HepG2 (cell line): Measurements from ENCODE around the gene ESYT2. TPM values are rescaled to one million over a fixed set of nuclear protein-coding genes. Genes with fewer than 3 reads are reported as not detected.

Experiments
- ATAC-seq: fragments of 200-7000 bp; cut with Tn5 transposase; 3 replicates; pipeline ENCODE4 v1.9.1; 2020; ENCODE audit warnings: mild to moderate bottlenecking, moderate library complexity
- BruUV-seq: library from RNA; stranded (reverse); fragments of 400-500 nt; replicated peaks from 2 replicates; lab custom pipeline; 2021; lab: Mats Ljungman, UMichigan
- CTCF ChIA-PET: fragments of 300-600 bp; formaldehyde crosslinking; extraction: SDS; loops from one replicate; lab custom pipeline; 2021; ENCODE audit warnings: low total read pairs, inconsistent platforms, low intra/inter-chr PET ratio; lab: Yijun Ruan, JAX
- POLR2A ChIA-PET: fragments of 350-600 bp; sonication (Branson Sonifier 250); formaldehyde crosslinking; loops from one replicate; lab custom pipeline; 2020; ENCODE audit warnings: antibody characterized with exemption, inconsistent platforms; lab: Yijun Ruan, JAX
- DNase-seq: peaks from one replicate; pipeline ENCODE4 v3.0.0-alpha.2; 2015; ENCODE audit warnings: low spot score
- FAIRE-seq: peaks from 3 replicates; lab custom pipeline; 2011; peaks lifted over from hg19 to GRCh38; lab: Jason Lieb, UNC
- H2AFZ ChIP-seq: one replicate; pipeline ENCODE4 v1.6.1; 2011; ENCODE audit warnings: low read length, inconsistent platforms
- H3K27ac ChIP-seq: fragments of 300-600 bp; 3 replicates; pipeline ENCODE4 v1.8.0; 2011; ENCODE audit warnings: mixed run types, mild to moderate bottlenecking, mixed read lengths, low read length, inconsistent platforms; ENCODE audit not compliant: insufficient read depth; ENCODE audit errors: extremely low read length
- H3K27me3 ChIP-seq, 2 experiments: fragments of 200-600 bp in 1 of 2; 2 replicates in 1 of 2; 3 replicates in 1 of 2; pipeline versions ENCODE4 v1.6.0 to v1.8.0; 2011; ENCODE audit warnings: low read length in 2 of 2, mild to moderate bottlenecking in 2 of 2, moderate library complexity in 2 of 2, inconsistent platforms in 1 of 2; ENCODE audit not compliant: insufficient read depth in 2 of 2, control insufficient read depth in 1 of 2
- H3K36me3 ChIP-seq, 2 experiments: fragments of 200-600 bp in 1 of 2; replicated peaks in 1 of 2; 2 replicates in 1 of 2; 3 replicates in 1 of 2; pipeline versions ENCODE4 v1.5.1 to v1.8.0; 2011; ENCODE audit warnings: low read length in 2 of 2, inconsistent platforms in 1 of 2; ENCODE audit not compliant: insufficient read depth in 2 of 2, control insufficient read depth in 1 of 2
- H3K4me1 ChIP-seq: 2 replicates; pipeline ENCODE4 v1.5.1; 2012; ENCODE audit warnings: low read length, inconsistent platforms; ENCODE audit not compliant: insufficient read depth
- H3K4me2 ChIP-seq: 2 replicates; pipeline ENCODE4 v1.6.0; 2011; ENCODE audit warnings: low read depth, low read length, inconsistent platforms
- H3K4me3 ChIP-seq, 3 experiments: fragments of 200-600 bp in 1 of 3; sonication (generic), shearing (Covaris generic) in 1 of 3; replicated peaks in 1 of 3; 2 replicates each; pipeline ENCODE4 v1.5.1; 2011 to 2016; ENCODE audit warnings: low read length in 3 of 3, inconsistent platforms in 2 of 3, low read depth in 2 of 3, mild to moderate bottlenecking in 2 of 3, control low read depth in 1 of 3, mixed read lengths in 1 of 3; ENCODE audit not compliant: insufficient read depth in 1 of 3
- H3K79me2 ChIP-seq: one replicate; pipeline ENCODE4 v1.6.1; 2011; ENCODE audit warnings: low read length, inconsistent platforms; ENCODE audit not compliant: insufficient read depth
- H3K9ac ChIP-seq: 2 replicates; pipeline ENCODE4 v1.6.0; 2011; ENCODE audit warnings: mild to moderate bottlenecking, low read depth, low read length, inconsistent platforms; ENCODE audit not compliant: insufficient read depth
- H3K9me3 ChIP-seq: 2 replicates; pipeline ENCODE4 v1.5.1; 2012; ENCODE audit warnings: mild to moderate bottlenecking, low read length
- H4K20me1 ChIP-seq: 2 replicates; pipeline ENCODE4 v1.6.0; 2011; ENCODE audit warnings: inconsistent platforms, mild to moderate bottlenecking, low read length, moderate library complexity; ENCODE audit not compliant: insufficient read depth
- TRIM24 ChIP-seq: sonication (generic); formaldehyde crosslinking; IDR thresholded peaks from 2 replicates; pipeline ENCODE4 v1.8.0; 2022; ENCODE audit warnings: mild to moderate bottlenecking, missing genetic modification reagents
- ZNF558 ChIP-seq: sonication (generic); formaldehyde crosslinking; IDR thresholded peaks from 2 replicates; pipeline ENCODE4 v1.9.0; 2022; ENCODE audit warnings: mild to moderate bottlenecking, missing genetic modification reagents, borderline replicate concordance
- WGBS: methylation state at CpG from one replicate; pipeline ENCODE4 v1.1.6; 2017; ENCODE audit warnings: low lambda C conversion rate; 5-methylcytosine and 5-hydroxymethylcytosine counted together
- in situ Hi-C: cut with HindIII; loops from 2 replicates; pipeline ENCODE4 v1.10.0; 2017; ENCODE audit warnings: low pct_unique_long_range_greater_than_20kb; ENCODE audit not compliant: extremely low pct_ligation_motif_present
- intact Hi-C: fragments of 100-400 bp; cut with micrococcal nuclease; formaldehyde crosslinking; loops from one replicate; pipeline ENCODE4 v1.10.0; 2022; ENCODE audit not compliant: unreplicated experiment
- polyA plus RNA-seq, 8 experiments: library from polyadenylated mRNA; depleted of rRNA in 3 of 8; stranded (reverse) in 7 of 8; unstranded in 1 of 8; fragments of >200 nt; fragmentation: Illumina TruSeq in 4 of 8; extraction: Trizol in 4 of 8; gene quantifications; 2 replicates each; pipeline versions ENCODE4 v1.2.1 to v1.2.3, GENCODE V29; 2011 to 2016; ENCODE audit warnings: low read depth in 4 of 8, missing spikeins in 1 of 8, mixed read lengths in 1 of 8; ENCODE audit not compliant: insufficient read depth in 1 of 8
- total RNA-seq, 5 experiments: library from RNA; depleted of rRNA; stranded (reverse); fragments of >200 nt; fragmentation: Illumina TruSeq; extraction: Trizol; gene quantifications; 2 replicates each; pipeline ENCODE4 v1.2.3, GENCODE V29; 2016; ENCODE audit warnings: low read depth in 1 of 5
- TF ChIP-seq, protein P1 (sequence below): sonication (generic); formaldehyde crosslinking; IDR thresholded peaks from 2 replicates; pipeline ENCODE4 v1.5.0; 2020; ENCODE audit warnings: mild to moderate bottlenecking, missing genetic modification reagents

ESYT2 gene
- total and polyA plus RNA-seq, 2 of the 13 experiments (the other 11 are each of a cell fraction or from before 2014, with no cell fraction given) = 28.5 to 37.3 TPM

DNA sequence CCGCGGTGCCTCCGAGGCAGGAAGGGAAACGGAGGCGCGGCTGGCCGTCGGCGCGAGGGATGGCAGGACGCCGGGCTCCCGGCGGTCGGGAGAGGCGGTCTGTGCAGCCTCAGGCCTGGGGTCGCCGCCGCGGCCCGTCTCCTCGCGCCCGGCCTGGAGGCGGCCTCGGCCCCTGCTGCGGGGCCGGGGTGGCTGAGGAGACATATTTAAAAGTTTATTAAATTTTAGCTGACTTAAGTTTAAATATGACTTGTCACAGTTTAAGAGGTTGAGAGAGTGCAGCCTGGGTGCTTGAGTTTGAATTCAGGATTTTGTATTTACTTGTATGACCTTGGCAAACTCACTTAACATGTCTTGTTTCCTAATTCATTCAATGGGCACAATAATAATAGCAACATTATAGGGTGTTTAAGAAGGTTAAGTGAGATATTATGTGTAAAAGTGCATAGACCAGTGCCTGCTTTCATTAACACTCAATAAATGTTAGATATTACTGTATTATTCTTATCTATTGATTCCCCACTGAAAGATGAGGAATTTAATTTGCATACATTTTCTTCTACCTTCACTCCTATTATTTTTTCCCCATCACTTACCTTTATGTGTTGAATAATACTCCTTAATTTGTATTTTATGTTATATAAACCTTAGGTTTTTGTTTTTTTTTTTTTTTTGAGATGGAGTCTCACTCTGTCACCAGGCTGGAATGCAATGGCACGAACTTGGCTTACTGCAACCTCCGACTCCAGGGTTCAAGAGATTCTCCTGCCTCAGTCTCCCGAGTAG is 27.8 kb upstream of the ESYT2 start:
- peak; percentile 62 for ATAC-seq
- H3K4me2 ChIP-seq = peak overlapping the region; percentile 89
- ChIA-PET POLR2A (no interaction called here), CTCF (no interaction called here)
- no peaks in the 10 kb centered on the region for H3K79me2 ChIP-seq
- H3K9me3 ChIP-seq = no peaks in the 10 kb centered on the region
- TF ChIP-seq ZNF558 (CRISPR knock-in tag) = 0 out of 2 replicates have a peak, but pooled peaks have one; percentile 24
- no peak for TF ChIP-seq TRIM24 (CRISPR knock-in tag)
- WGBS = 9% methylated on average over 16 of the region's 31 CpGs
- H3K27ac ChIP-seq = peak overlapping the region; percentile 62
- intact Hi-C loops (loop anchor here (5.0 kb wide), 1 partner anchor 40 kb away; no protein-coding TSS in a partner anchor), in situ Hi-C loops (no loop called here)
- no peak for DNase-seq
- H3K9ac ChIP-seq = peak overlapping the region; percentile 76
- peak overlapping the region; percentile 74 to 91 (median 88) for H3K4me3 ChIP-seq
- no peaks in the 10 kb centered on the region for H4K20me1 ChIP-seq
- peaks cover 52% of the 10 kb centered on the region for H3K4me1 ChIP-seq
- H3K36me3 ChIP-seq = no peaks in the 10 kb centered on the region
- TSS peak; percentile 55 for BruUV-seq
- no peak overlapping the region for H2AFZ ChIP-seq
- H3K27me3 ChIP-seq = no peaks in the 10 kb centered on the region
- FAIRE-seq = no peak

DNA sequence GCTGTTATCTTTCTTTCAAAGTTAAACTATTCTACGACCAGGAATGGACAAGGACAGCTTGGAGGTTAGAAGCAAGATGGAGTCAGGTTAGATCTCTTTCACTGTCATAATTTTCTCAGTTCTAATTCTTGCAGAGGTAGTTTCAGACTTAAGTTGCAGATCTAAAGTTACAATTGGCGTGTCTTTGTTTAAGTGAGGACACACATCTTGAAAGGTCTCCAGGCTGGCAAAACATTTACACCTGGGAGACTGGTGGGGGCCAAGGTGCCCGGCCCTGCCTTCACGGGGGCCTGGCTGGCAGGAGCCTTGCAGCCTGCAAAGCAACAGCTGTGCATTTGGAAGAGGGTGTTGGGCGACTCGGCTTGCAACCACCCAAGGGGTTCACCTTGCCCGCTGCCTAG is 25.4 kb upstream of the ESYT2 start:
- intact Hi-C loops (loop anchor here (5.0 kb wide), 1 partner anchor 37 kb away; no protein-coding TSS in a partner anchor), in situ Hi-C loops (no loop called here)
- Histone ChIP-seq H3K4me1 (peaks cover 45% of the 10 kb centered on the region), H3K36me3 (no peaks in the 10 kb centered on the region), H3K27me3 (no peaks in the 10 kb centered on the region), H3K27ac (no peak overlapping the region), H4K20me1 (no peaks in the 10 kb centered on the region), H2AFZ (no peak overlapping the region), H3K4me3 (no peak overlapping the region), H3K9ac (no peak overlapping the region), H3K4me2 (no peak overlapping the region), H3K9me3 (no peaks in the 10 kb centered on the region), H3K79me2 (no peaks in the 10 kb centered on the region)
- POLR2A ChIA-PET = no interaction called here
- DNase-seq = no peak
- no peak for ATAC-seq
- BruUV-seq = no TSS peak
- WGBS = 66% methylated on average over 7 of the region's 7 CpGs
- FAIRE-seq = no peak
- CTCF ChIA-PET = no interaction called here
- TF ChIP-seq, protein P1, sequence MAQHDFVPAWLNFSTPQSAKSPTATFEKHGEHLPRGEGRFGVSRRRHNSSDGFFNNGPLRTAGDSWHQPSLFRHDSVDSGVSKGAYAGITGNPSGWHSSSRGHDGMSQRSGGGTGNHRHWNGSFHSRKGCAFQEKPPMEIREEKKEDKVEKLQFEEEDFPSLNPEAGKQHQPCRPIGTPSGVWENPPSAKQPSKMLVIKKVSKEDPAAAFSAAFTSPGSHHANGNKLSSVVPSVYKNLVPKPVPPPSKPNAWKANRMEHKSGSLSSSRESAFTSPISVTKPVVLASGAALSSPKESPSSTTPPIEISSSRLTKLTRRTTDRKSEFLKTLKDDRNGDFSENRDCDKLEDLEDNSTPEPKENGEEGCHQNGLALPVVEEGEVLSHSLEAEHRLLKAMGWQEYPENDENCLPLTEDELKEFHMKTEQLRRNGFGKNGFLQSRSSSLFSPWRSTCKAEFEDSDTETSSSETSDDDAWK (CRISPR knock-in tag) = no peak
